Epithelial cell of prostate (primary cell): ENCODE data around the gene NR4A2.

ENCODE experiments used
- DNase-seq: peaks from one replicate; pipeline ENCODE4 v3.0.0-alpha.2; 2011; ENCODE audit warnings: low read depth, low spot score
- H3K27ac ChIP-seq: fragments of 450-650 bp; 2 replicates; pipeline ENCODE4 v1.5.1; 2017; ENCODE audit warnings: mild to moderate bottlenecking

Gene NR4A2

DNA sequence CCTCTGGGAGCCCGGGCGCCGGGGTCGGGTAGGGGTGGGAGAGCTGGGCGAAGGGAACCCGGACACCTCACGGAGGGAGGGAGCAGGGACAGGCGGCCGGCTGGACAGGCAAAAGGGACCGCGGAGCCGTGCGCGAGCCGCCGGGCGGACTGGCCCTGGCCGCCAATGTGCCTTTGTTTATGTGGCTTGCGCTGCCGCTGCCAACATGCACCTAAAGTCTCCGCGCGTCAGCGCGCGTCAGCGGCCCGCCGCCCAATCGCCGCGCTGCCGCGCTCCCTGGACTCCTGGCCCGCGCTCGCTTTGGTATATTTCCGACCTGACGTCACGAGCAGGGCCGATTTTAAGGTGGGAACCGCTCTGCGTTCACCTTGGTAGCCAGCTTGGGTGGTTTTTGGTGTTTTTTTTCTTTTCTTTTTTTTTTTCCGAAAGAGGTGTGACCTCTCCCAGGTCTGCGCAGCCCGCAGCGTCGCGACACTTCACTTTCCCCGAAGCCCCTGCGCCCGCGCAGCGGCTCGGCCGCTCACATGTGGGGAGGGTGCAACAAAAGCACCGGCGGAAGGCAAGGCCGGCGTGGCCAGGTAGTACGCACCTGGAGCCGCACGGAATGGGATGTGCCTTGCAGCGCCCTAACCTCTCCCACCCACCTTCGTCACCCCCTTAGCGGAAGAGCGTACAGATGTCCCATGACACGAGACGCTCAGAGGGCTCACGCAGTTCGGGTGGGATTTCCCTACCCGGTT, at the start of gene NR4A2:
Gene NR4A2 (minus strand): TSS at position 188 of the 740 bp plus-strand sequence. CDS start 2,535 bp downstream, outside the sequence.
- peak within 1 kb of the TSS; percentile 90 for H3K27ac ChIP-seq
- peak; percentile 63 for DNase-seq

DNA sequence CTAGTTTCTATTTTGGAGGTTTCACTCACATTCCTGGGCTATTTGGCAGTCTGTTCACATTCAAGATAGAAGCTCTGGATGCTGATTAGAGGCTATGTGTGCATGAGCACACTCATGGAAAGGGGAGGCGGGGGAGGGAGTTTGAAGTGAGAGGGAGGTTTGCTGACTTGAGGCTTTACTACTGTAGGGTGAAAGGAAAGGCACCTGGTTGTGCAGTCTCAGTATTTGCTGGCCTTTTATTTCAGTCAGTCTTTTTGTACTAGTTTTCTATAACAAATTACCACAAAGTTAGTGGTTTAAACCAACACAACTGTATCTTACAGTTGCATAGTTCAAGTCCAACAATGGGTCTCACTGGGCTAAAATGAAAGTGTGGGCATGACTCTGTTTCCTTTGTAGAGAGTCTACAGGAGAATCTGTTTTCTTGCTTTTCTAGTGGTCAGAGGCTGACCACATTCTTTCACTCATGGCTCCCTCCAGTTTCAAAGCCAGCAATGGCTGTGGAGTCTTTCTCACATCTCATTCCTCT, 47.7 kb upstream of the NR4A2 start:
- DNase-seq: no peak
- H3K27ac ChIP-seq: no peak overlapping the region

DNA sequence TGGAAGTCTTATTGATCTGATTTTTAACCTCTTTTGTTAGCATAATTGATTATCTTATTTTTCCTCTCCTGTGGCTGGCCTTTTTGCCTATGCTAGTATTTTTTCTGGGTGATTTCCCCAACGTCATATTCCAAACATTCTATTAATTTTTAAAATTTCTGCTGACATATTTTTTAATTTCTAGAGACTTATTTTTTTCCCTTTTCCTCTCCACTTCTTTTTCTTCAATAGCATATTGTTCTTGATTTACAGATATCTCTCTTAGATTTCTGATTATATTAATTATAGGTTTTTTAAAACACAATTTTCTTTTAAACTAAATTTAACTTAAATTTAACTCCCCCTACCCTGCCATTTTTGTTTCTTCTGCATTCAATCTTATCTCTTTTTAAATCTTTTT, 47.2 kb upstream of the NR4A2 start:
- no peak overlapping the region for H3K27ac ChIP-seq

DNA sequence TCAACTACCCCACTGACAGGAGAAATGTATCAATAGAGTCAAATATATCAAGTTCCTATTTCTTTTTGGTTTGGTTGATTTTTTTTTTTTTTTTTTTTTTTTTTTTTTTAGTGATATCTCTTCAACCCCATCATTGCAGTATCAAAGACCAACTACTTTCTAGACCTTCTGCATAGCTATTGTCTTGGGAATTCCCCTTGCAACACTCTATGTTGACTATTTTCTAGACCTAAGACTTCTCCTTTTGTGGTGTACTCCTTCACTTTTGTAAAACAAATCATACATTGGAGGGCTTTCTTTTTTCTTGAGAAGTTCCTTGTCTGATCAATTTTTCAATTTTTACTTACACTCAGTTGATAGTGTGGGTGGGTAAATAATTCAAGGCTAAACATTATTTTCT, 46.5 kb upstream of the NR4A2 start:
- no peak for DNase-seq
- no peak overlapping the region for H3K27ac ChIP-seq

More for the DNA sequence above, 47.2 kb upstream of the NR4A2 start:
- DNase-seq: no peak

DNA sequence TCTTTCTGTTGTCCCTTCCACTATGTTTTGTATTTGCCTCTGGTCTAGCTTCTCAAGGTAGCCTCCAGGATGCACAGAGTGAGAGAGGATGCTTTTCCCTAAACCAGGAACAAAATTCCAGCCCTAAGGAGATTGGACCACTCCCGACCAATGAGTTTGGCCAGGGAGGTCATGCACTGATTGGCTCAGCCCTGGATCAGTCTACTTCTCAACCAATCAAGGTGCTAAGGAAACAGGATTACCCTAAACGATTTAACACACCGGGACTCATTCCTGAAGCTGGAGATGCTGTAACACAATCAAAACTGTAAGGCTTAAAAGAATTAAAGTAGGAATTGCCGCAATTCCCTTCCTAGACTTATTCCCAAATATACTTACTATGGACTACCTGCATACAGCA, 34.2 kb upstream of the NR4A2 start:
- no peak overlapping the region for H3K27ac ChIP-seq

DNA sequence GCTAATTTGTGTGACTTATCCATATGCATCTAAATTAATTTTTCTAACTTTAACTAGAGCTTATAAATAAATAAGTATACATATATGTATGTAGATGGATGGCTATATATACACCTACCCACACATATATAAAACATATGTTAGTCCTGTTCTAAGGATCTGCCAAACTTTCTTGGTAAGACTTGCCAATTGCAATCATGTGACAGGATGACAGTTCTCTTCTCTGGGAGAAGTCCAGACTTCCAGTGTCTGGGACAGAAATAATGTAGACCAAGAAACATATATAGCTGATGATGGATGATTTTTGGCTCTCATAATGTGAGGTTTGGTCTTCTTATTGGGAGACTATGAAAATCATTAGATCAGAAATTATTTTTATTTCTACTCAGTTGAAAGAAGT, 30.6 kb upstream of the NR4A2 start:
- H3K27ac ChIP-seq: no peak overlapping the region
- no peak for DNase-seq

More for the DNA sequence above, 34.2 kb upstream of the NR4A2 start:
- DNase-seq: no peak

DNA sequence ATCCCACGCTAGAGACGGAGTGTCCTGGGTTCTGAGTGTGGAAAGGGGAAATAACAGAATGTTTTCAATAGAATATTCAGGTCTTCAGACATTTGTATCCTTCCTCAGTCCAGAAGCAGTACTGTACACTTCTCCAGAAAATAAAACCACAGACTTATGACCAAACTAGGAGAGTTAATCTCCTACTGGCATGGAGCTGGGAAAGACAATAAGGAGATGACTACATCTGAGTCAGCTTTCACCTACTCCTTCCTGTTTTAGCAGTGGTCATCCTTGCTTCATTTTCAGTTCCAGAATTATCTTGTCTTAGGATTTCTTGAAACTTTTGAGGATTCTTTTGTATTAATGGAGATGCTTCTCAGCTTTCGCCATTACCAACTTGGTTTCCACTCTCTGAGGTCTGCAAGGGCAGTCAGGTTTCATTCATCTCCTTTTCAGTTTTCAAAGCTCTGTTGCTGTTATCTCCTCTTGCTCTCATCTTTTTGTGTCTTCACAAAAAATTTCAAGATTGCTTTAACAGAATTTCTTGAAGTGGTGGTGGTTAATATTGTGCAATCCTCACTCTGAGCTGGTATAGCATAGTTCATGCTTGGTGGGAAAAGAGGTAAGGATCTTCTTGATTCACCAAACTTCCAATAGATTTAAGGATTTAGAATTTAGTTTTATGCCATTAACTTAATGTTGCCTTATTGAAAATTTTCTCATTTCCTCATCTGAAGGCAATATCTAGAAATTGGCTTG, 23.7 kb upstream of the NR4A2 start:
- DNase-seq: peak; percentile 49
- peak overlapping the region; percentile 26 for H3K27ac ChIP-seq

DNA sequence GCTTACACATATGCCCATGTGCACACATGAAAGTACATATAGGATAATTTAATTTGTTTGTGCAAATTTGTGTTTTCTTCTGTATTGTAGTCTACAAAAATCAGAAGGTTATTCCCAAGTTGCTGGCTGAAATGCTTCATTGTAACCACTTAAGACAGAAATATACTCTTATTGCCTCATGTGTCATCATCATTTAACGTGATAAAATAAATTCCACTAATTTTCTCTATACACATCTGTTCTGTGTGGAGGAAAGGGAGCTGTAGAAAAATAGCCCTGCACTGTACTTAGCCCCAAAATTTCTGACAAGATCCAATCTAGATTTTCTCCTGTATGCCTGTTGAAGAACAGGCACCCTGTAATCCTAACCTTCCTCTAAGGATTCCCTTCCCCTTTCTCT, 20.4 kb upstream of the NR4A2 start:
- DNase-seq: no peak

DNA sequence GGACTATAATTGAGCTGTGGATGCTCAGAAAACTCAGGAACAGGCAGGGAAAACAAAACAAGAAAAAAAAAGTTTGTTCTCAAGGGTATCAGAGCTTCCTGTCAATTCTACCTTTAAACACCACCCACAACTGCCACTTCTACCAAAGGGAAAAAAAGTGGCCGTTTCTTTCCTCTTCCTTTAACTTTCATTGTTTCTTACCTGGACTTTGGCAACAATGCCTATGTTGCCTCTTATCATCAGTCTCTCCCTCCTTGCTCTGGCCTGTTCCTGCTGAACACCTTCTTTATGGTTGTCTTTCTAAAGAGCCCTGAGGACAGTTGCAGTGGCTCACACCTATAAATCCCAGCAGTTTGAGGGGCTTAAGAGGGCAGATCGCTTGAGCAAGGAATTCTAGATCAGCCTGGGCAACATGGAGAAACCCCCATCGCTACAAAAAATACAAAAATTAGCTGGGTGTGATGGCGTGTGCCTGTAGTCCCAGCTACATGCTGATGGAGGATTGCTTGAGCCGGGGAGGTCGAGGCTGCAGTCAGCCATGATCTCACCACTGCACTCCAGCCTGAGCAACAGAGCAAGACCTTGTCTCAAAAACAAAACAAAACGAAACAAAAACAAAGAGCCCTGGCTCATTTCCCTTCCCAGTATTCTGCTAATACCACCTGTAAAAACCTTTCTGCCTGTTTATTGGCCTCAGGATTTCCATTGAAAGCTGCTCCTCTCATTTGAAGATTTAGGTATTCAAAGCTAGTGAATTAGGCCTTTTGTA, 18.0 kb upstream of the NR4A2 start:
- DNase-seq: no peak
- no peak overlapping the region for H3K27ac ChIP-seq

More for the DNA sequence above, 20.4 kb upstream of the NR4A2 start:
- H3K27ac ChIP-seq: no peak overlapping the region

DNA sequence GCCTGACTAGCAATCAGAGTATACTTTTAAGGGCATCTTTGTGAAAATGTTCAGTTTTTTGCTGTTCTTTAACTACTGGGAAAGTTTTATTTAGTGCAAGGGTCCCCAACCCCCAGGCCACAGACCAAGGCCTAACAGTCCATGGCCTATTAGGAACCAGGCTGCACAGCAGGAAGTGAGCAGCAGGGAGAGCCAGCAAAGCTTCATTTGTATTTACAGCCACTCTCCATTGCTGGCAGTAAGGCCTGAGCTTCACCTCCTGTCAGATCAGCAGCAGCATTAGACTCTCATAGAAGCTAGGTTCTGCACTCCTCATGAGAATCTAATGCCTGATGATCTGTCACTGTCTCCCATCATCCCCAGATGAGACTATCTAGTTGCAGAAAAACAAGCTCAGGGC, 17.1 kb upstream of the NR4A2 start:
- no peak for DNase-seq
- H3K27ac ChIP-seq: no peak overlapping the region

DNA sequence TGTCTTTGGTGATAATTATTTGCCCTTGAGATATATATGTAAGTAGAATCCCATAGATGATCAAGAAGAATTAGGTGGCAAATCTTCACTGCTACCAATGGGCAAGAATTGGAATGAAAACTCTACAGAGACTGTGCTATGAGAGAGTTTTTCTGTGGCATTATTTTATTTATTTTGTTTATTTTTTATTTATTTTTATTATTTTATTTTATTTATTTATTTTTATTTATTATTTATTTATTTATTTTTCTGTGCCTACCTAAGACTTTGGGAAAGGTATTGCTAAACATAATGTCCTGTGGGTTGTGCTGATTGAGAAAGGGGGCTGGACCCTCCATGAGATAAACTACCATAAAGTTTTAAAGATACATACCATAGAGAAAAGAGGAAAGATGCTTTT, 16.6 kb upstream of the NR4A2 start:
- H3K27ac ChIP-seq: no peak overlapping the region
- no peak for DNase-seq

DNA sequence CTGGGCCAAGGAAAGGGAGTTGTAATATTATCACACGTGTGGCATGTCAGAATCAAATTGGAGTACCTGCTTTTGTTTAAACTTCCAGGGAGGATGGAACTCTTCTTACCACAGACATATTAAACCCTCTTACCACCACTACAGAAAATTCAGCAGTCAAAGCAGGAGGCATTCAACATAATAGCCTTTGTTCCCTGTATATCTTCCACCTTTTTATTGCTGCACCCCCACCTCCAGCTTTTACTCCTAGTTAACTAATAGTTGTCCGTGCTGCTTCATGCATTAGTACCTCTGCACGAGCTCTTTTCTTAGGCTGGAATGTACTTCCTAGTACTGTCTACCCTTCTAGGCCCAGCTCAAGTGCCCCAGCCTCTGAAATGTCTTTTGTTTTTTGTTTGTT, 14.9 kb upstream of the NR4A2 start:
- no peak for DNase-seq
- peak overlapping the region; percentile 55 for H3K27ac ChIP-seq

DNA sequence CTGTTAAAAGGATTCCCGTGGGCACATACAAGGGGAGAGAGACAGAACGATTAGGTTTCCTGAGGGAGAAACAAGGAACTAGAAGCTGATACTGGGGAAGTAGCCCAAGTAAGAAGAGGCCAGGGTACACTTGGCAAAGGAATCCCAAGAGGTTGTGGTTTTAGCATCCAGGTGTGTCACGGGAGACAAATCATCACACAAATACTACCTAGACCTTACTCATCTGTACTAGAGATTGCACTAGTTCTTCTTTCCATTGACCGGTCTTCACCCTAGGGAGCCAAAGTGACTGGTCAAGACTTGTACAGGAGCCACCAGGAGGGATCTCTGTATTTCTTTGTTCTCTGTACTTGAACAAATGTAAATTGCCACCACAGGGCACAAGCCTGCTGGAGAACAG, 14.2 kb upstream of the NR4A2 start:
- DNase-seq: peak; percentile 39
- H3K27ac ChIP-seq: peak overlapping the region; percentile 55

DNA sequence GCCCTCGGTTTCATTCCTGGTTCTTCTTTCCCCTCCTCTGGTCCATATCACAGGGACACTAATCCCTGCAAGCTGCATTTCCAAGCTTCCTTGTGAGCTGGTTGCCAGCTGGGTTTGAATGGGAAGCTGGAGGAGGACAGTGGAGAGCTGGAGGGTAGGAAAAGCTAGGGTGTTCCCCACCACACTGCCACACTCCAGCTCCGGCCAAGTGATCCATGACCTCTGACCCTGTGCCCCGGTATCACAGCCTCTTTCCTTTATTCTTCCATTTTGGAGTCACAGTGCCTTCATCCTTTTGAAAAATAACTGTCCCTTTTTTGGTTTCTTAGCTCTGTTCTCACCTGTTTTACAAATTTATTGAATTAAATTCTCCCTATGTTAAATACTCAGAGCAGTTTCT, 13.1 kb upstream of the NR4A2 start:
- no peak for DNase-seq
- H3K27ac ChIP-seq: no peak overlapping the region

DNA sequence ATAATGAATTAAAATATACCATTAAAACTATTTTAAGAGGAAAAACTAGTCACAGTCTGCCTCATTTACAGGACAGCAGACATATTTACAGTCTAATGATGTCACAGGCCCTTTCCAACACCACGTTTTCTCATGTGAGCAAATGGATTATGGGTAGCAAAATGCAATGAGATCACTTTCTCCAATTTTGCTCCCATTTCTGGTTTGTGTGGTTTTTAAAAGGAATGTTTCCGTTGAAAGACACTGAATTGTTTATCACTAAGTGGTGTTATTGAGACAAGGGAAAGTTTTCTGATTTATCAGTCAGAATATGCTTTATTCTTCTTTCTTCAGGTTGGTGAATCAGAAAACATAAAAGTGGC, 11.4 kb upstream of the NR4A2 start:
- H3K27ac ChIP-seq: no peak overlapping the region
- no peak for DNase-seq

DNA sequence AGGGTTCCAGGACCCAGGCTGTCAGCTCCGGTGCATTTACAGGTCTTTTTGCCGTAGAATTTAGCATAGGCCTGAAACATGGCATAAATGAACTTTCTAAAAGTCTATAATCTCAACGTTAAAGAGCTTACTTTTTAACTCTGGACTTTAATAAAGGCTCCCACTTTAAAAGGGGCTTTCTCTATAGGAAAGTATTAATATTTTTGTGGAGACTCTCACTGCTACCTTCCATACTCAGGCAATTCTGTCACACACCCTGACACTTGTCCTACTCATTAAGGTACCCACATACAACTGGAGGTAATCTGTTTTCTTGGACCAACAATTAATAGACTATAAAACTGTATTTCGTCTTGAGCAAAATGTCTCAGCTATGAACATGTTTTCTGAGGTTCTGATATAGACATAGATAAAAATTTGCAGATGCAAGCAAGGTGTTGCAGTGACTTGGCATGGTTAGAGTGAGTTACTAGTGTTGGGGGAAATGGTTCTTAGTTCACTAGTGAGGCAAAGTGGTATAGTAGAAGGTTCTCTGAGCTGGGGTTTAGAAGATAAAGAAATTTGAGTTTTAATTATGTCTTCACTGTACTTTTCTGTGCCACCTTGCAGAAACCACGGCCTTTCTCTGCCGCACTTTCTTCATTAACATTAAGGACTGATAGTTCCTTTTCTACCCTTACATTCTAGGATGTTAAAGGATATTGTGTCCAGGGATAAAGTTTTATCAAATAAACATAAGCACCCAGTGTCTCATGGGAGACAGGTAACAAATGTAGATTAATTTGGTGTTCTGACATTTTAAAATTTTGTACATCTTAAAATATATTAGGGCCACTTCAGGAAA, 10.8 kb upstream of the NR4A2 start:
- DNase-seq: no peak
- peak overlapping the region; percentile 96 for H3K27ac ChIP-seq

DNA sequence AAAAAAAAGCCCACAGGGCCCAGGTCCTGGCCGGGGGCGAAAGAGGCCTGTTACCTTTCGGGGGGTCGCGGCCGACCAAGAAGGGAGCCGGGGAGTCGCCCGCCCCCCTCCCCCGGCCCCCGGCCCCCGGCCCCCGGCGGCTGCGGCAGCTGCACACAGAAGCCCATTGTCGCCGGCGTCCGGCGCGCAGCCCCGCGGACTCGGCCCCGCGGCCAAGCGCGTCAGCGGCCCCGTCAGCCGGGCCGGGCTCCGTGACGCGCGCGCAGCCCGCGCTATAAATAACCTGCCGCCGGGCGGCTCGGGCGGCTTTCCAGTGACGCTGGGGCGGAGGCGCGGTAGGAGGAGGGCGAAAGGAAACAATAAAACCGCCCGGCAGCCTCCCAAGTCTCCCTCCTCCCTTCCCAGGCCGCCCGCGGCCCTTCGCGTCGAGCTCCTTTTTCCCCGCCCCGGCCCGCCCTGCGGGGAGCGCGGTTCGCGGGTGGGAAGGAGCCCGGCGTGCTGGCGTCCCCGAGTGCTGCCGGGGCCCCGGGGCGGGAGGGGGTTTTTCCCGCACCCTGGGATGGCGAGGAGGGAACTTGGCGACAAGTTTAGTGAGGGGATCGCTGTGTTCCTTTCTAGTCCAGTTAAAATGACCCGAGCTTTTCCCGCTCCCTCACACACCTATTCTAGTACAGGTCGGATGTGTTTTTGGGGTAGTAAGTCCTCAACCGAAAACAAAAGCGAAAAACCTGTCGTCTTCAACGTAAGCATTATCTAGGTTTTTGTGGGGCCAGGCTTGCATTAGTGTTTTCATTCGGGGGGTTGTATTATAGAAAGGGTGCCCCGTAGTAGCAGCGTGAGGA, 10.0 kb upstream of the NR4A2 start:
- DNase-seq: peak; percentile 68
- H3K27ac ChIP-seq: peak overlapping the region; percentile 96

DNA sequence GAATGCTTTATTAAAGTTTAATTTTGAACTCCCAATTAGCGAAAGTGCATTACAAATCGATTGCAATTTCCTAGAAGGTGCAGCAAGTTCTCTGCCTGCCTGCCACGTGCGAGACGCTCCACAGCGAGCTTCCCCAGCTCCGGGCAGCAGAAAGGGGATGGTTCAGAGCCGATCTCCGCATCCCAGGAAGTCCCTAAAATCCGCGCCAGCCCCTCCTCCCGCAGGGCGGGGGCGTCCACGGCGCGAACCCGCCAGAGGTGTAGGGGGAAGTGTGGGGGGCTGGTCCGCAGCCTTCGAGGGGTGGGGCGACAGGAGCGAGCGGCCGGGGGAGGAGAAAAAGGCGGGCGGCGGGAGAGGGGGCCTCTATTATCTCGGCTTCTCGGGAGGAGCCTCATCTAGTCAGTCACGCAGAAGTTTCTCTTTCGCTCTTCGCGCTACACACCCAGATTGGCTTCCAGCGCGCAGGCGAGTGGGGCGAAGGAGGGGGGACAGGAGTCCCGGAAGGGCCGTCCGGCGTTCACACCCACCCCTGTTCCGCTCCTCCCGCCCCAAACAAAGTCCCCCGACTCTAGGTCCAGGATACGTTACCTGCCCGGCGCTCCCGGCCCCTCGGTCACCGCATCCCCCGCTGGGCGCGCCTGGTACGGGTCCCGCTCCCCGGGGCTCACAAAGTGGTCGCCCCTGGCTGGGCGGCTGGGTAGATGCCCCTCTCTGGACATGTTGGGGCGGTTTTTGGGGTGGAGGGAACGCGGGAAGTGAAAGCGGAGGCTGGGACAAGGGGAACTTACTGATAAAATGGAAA, 9.1 kb upstream of the NR4A2 start:
- DNase-seq: peak; percentile 66

More for the DNA sequence above, 9.1 kb upstream of the NR4A2 start:
- peak overlapping the region; percentile 96 for H3K27ac ChIP-seq
